Astrocyte (in vitro differentiated cells and primary cell): ENCODE data around the gene PSPH.

Experiments used
- CTCF ChIP-seq: IDR thresholded peaks from 2 replicates; pipeline ENCODE4 v1.5.1; 2011; ENCODE audit warnings: low read depth, mild to moderate bottlenecking, inconsistent platforms, low read length, moderate library complexity; ENCODE audit not compliant: insufficient read depth
- EZH2 ChIP-seq: IDR thresholded peaks from 2 replicates; pipeline ENCODE4 v1.6.1; 2012; ENCODE audit warnings: mild to moderate bottlenecking, low read length, inconsistent platforms; ENCODE audit not compliant: insufficient read depth

DNA sequence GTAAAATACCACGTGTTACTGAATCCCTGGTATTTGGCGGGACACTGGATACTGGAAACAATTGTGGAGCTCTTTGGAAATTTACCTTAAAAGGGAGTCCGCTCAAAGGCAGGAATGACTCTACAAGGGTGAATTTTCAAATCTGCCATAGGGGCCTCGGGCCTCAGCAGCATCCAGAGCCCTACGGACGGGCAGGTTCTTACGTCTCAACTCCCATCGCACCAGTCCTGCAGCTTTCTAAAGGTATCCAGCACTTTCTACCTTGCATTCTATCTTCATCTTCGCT, 248 bp downstream of the PSPH start:
- TF ChIP-seq EZH2 (no peak), CTCF (no peak)
